ENCODE results near the gene CDC42EP1.

Gene CDC42EP1

DNA sequence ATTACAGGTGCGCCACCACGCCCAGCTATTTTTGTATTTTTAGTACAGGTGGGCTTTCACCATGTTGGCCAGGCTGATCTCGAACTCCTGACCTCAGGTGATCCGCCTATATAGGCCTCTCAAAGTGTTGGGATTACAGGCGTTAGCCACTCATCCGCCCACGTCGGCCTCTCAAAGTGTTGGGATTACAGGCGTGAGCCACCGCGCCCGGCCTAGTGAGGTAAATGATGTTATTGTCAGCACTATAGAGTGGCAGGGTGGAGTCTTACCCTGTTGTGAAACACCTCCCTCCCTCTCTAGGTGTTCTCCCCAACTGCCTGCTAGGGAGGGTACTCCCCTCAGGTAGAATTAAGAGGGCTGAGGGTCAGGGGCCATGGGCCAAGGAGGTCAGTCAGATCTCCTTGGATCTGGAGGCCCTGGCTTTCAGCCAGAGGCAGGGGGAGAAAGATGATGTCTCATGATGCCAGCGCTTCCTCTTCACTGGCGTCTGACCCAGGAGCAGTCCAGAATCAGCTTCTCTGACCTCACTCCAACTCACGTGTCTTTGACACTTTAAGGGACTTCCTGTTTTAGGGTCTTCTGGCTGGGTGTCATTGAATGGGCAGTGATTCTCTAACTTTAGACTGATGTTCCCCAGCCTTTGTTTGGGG is 50.3 kb downstream of the CDC42EP1 start:
- no peak for DNase-seq (ENCODE audit: low read depth in 2 of 2)

DNA sequence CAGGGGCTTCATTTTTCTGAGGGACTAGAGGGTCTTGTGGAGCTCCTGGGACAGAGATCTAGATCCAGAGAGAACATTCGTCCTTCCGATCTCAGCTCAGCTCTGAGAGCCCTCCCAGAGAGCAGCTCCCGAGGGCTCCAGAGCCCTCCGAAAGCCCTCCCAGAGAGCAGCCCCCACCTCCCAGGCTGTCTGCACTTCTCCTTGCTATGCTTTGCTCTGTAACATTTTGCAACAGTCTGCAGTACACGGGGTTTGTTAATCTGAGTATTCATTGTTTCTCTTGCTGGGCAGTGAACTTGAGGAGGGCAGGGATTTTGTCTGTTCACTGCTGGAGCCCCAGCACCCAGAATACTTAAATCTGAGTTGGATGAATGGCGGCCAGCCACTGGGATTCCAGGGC is 50.9 kb downstream of the CDC42EP1 start:
- DNase-seq (ENCODE audit: low read depth in 2 of 2), result no peak

DNA sequence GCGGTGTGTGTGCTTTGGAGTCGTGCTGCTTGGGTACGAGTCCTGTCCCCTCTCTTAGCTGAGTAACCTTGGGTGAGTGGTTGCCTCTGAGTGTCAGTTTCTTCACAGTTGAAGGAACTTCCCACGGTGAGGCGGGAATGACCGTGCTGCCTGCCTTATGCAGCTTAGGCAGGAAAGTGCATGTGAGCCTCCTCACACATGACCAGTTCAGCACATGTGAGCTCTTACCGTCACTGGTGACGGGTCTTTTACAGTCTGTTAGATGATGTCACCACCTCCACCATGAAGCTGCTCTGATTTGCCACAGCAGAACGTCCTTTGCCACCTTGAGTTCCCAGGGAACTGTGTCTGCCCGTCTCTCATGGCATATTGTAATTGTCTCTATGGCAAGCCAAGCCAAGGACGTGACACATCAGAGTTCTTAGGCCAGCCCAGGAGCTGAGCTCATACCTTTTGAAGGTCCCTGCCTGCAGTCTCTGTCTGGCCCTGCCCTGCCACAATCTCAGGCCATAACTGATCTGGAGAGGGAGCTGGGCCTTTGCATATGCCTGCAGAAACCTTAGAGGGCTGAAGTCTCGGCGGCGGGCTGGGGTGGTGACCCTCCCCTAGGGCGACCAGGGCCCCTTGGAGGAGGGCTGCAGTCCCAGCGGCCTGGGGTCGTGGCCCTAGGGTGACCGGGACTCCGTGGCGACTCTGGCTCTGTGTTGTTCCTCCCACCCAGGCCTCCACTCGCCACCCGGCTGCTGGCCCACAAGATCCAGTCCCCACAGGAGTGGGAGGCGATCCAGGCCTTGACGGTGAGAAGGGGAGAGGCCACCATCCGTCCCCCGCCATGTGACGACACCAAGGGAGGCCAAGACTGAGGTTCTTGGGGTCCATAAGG is 56.2 kb downstream of the CDC42EP1 start:
- no peak for DNase-seq (ENCODE audit: low read depth in 2 of 2)

DNA sequence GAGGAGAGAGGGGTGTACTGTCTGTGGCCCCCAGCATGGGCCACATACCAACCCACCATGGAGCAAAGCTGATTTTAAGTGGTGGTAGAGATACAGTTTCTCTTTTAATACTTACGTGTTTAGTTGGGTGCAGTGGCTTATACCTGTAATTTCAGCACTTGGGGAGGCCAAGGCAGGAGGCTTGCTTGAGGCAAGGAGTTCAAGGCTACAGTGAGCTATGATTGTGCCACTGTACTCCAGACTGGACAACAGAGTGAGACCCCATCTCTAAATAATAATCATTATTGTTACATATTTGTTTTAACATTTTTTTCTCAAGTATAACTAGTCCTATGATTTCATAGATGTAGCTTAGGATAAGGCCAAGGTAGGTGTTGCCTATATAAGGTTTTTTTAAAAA is 57.2 kb downstream of the CDC42EP1 start:
- no peak for DNase-seq (ENCODE audit: low read depth in 2 of 2)

DNA sequence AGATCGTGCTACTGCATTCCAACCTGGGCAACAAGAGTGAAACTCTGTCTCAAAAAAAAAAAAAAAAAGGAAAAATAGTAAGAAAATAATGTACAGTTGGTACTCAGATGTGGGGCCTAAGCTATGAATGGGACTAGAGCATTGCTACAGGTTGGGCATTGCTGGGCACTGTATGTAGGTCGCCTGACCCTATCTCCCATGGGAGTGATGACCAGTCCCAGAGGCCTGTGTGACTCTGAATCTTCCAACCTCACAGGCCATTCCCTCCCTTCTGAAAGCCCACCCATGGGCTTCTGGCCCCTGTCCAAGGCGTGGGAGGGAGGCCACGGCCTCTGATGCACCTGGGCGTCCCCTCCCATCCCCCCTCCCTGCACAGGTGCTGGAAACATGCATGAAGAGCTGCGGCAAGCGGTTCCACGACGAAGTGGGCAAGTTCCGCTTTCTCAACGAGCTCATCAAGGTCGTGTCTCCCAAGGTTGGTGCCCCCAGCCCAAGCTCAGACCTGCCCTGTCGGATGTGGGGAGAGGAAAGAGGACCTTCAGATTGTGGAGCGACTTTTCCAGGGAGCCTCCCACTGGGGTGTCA is 57.9 kb downstream of the CDC42EP1 start:
- DNase-seq (ENCODE audit: low read depth in 2 of 2), result no peak

DNA sequence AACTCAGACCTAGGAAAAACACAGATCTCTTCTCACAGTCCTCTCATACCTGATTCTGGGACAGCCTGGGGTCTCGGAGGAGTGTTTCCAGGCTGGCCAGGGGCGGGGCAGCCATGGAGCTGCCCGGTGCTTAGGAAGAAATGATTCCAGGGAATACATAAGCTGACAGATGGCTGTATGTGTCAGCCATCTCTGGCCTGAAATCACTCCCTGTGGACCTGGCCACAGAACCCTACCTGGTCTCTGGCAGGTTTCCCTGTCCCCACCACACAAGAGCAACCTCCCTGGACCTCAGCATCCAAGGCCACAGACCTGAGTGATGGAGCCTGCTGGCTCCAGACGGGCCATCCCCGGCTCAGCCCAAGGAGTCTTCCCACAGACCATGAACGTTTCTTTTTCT is 58.4 kb downstream of the CDC42EP1 start:
- no peak for DNase-seq (ENCODE audit: low read depth in 2 of 2)
